HepG2 (cell line): ENCODE measurements around the gene SLC28A1. TPM values are rescaled to one million over a fixed set of nuclear protein-coding genes. Genes with fewer than 3 reads are reported as not detected.

Source experiments
- ARNT2 ChIP-seq: sonication (generic); formaldehyde crosslinking; IDR thresholded peaks from 2 replicates; pipeline ENCODE4 v1.8.0; 2022; ENCODE audit warnings: mild to moderate bottlenecking, low read depth, missing genetic modification reagents, moderate library complexity
- GATA4 ChIP-seq: sonication (generic); IDR thresholded peaks from 2 replicates; pipeline ENCODE4 v1.6.1; 2016; ENCODE audit warnings: antibody characterized with exemption, low read depth, borderline replicate concordance
- GLI4 ChIP-seq: sonication (generic); formaldehyde crosslinking; IDR thresholded peaks from 2 replicates; pipeline ENCODE4 v1.5.1; 2020; ENCODE audit warnings: missing genetic modification reagents, mild to moderate bottlenecking, moderate library complexity, borderline replicate concordance
- HIC2 ChIP-seq: sonication (generic); formaldehyde crosslinking; IDR thresholded peaks from 2 replicates; pipeline ENCODE4 v1.9.0; 2022; ENCODE audit warnings: low read depth, missing genetic modification reagents
- IKZF4 ChIP-seq: sonication (generic); formaldehyde crosslinking; IDR thresholded peaks from 2 replicates; pipeline ENCODE4 v1.5.1; 2020; ENCODE audit warnings: borderline replicate concordance, mild to moderate bottlenecking, low read depth, missing genetic modification reagents; ENCODE audit errors: not compliant biosample characterization
- KDM3A ChIP-seq: IDR thresholded peaks from 2 replicates; pipeline ENCODE4 v1.6.1; 2018; ENCODE audit warnings: low read depth, missing compliant biosample characterization
- KLF12 ChIP-seq: sonication (generic); formaldehyde crosslinking; IDR thresholded peaks from 2 replicates; pipeline ENCODE4 v1.4.0; 2020; ENCODE audit warnings: missing genetic modification reagents, borderline replicate concordance
- MAZ ChIP-seq, 2 experiments: sonication (generic) in 1 of 2; formaldehyde crosslinking in 1 of 2; IDR thresholded peaks; 2 replicates each; pipeline versions ENCODE4 v1.5.0 to v1.6.1; 2012 to 2020; ENCODE audit warnings: low read depth in 2 of 2, mild to moderate bottlenecking in 2 of 2, borderline replicate concordance in 1 of 2, improper control_type of control experiment in 1 of 2, low read length in 1 of 2, missing genetic modification reagents in 1 of 2, moderate library complexity in 1 of 2
- MBD4 ChIP-seq: IDR thresholded peaks from 2 replicates; pipeline ENCODE4 v1.6.1; 2012; ENCODE audit warnings: low read length, inconsistent platforms, borderline replicate concordance
- NBN ChIP-seq: fragments of 450-650 bp; conservative IDR thresholded peaks from 2 replicates; pipeline ENCODE4 v1.6.1; 2017
- NFIC ChIP-seq: IDR thresholded peaks from 2 replicates; pipeline ENCODE4 v1.6.1; 2012; ENCODE audit warnings: mild to moderate bottlenecking, low read length, inconsistent platforms
- PAWR ChIP-seq: sonication (generic); formaldehyde crosslinking; IDR thresholded peaks from 2 replicates; pipeline ENCODE4 v1.4.0; 2020; ENCODE audit warnings: missing genetic modification reagents, mild to moderate bottlenecking, borderline replicate concordance
- REPIN1 ChIP-seq: sonication (generic); formaldehyde crosslinking; IDR thresholded peaks from 2 replicates; pipeline ENCODE4 v1.8.0; 2022; ENCODE audit warnings: missing genetic modification reagents, low read depth, mild to moderate bottlenecking, borderline replicate concordance
- REST ChIP-seq, 2 experiments: IDR thresholded peaks; 2 replicates each; pipeline ENCODE4 v1.6.1; 2011 to 2012; ENCODE audit warnings: low read length in 2 of 2, borderline replicate concordance in 1 of 2, low read depth in 1 of 2, mild to moderate bottlenecking in 1 of 2, moderate library complexity in 1 of 2
- REXO4 ChIP-seq: sonication (generic); formaldehyde crosslinking; IDR thresholded peaks from 2 replicates; pipeline ENCODE4 v1.8.0; 2022; ENCODE audit warnings: missing genetic modification reagents, mild to moderate bottlenecking, borderline replicate concordance
- TAF15 ChIP-seq: fragments of 200-400 bp; formaldehyde crosslinking; IDR thresholded peaks from one replicate; pipeline ENCODE4 v1.6.1; 2018; ENCODE audit warnings: mild to moderate bottlenecking, low read depth, low read length; ENCODE audit not compliant: poor library complexity, severe bottlenecking
- TFE3 ChIP-seq: IDR thresholded peaks from 2 replicates; pipeline ENCODE4 v1.6.1; 2016
- TOPORS ChIP-seq: sonication (generic); formaldehyde crosslinking; IDR thresholded peaks from 2 replicates; pipeline ENCODE4 v1.8.0; 2023; ENCODE audit warnings: mild to moderate bottlenecking, missing genetic modification reagents
- ZBTB20 ChIP-seq: sonication (generic); formaldehyde crosslinking; IDR thresholded peaks from 2 replicates; pipeline ENCODE4 v1.8.1; 2023; ENCODE audit warnings: missing genetic modification reagents, low read depth, mild to moderate bottlenecking, borderline replicate concordance
- ZFP36L2 ChIP-seq: sonication (generic); formaldehyde crosslinking; IDR thresholded peaks from 2 replicates; pipeline ENCODE4 v1.4.0; 2020; ENCODE audit warnings: missing genetic modification reagents
- ZNF484 ChIP-seq: sonication (generic); formaldehyde crosslinking; IDR thresholded peaks from 2 replicates; pipeline ENCODE4 v1.5.1; 2020; ENCODE audit warnings: mild to moderate bottlenecking, low read depth, missing genetic modification reagents, borderline replicate concordance
- ZNF790 ChIP-seq: sonication (generic); formaldehyde crosslinking; IDR thresholded peaks from 2 replicates; pipeline ENCODE4 v1.8.0; 2022; ENCODE audit warnings: missing genetic modification reagents, mild to moderate bottlenecking, borderline replicate concordance
- ZSCAN9 ChIP-seq: IDR thresholded peaks from 2 replicates; pipeline ENCODE4 v1.6.1; 2016; ENCODE audit warnings: borderline replicate concordance
- polyA plus RNA-seq, 8 experiments: library from polyadenylated mRNA; depleted of rRNA in 3 of 8; stranded (reverse) in 7 of 8; unstranded in 1 of 8; fragments of >200 nt; fragmentation: Illumina TruSeq in 4 of 8; extraction: Trizol in 4 of 8; gene quantifications; 2 replicates each; pipeline versions ENCODE4 v1.2.1 to v1.2.3, GENCODE V29; 2011 to 2016; ENCODE audit warnings: low read depth in 4 of 8, missing spikeins in 1 of 8, mixed read lengths in 1 of 8; ENCODE audit not compliant: insufficient read depth in 1 of 8
- total RNA-seq, 5 experiments: library from RNA; depleted of rRNA; stranded (reverse); fragments of >200 nt; fragmentation: Illumina TruSeq; extraction: Trizol; gene quantifications; 2 replicates each; pipeline ENCODE4 v1.2.3, GENCODE V29; 2016; ENCODE audit warnings: low read depth in 1 of 5

The SLC28A1 gene
- total and polyA plus RNA-seq, 2 of the 13 experiments (the other 11 are each of a cell fraction or from before 2014, with no cell fraction given), result 0.31 to 5.8 TPM

GRCh38 chr15:84981054-84981710, 96.7 kb downstream of the SLC28A1 start (continued):
- TF ChIP-seq TFE3 (CRISPR knock-in tag) (no peak), MBD4 (no peak), KDM3A (CRISPR knock-in tag) (peak; percentile 89), TOPORS (no peak), ZNF790 (CRISPR knock-in tag) (peak; percentile 82), REST (IDR thresholded peaks at IDR 0.05; ENCODE audit: borderline replicate concordance in 1 of 2, low read depth in 1 of 2, low read length in 2 of 2) (no peak), GLI4 (CRISPR knock-in tag) (no peak), HIC2 (CRISPR knock-in tag) (no peak), NBN (no peak), ARNT2 (CRISPR knock-in tag) (no peak; the same call in 1 of the 2 replicates), REPIN1 (CRISPR knock-in tag) (peak; percentile 58; the same call in 1 of the 2 replicates), MAZ (IDR thresholded peaks at IDR 0.05; ENCODE audit: borderline replicate concordance, low read depth, low read length) (peak; percentile 92), MAZ (CRISPR knock-in tag; IDR thresholded peaks at IDR 0.05; ENCODE audit: low read depth) (peak; percentile 93), REXO4 (CRISPR knock-in tag) (no peak), NFIC (no peak), KLF12 (CRISPR knock-in tag) (peak; percentile 62; the same call in 1 of the 2 replicates), ZFP36L2 (CRISPR knock-in tag) (no peak), TAF15 (no peak), ZSCAN9 (CRISPR knock-in tag) (no peak), ZBTB20 (CRISPR knock-in tag) (no peak), IKZF4 (CRISPR knock-in tag) (no peak), GATA4 (no peak), ZNF484 (CRISPR knock-in tag) (no peak), PAWR (no peak)
